SHP77 (cell line): ENCODE measurements around the gene LRR1.
"Not testable (repeated sequence)": the region's sequence is repeated elsewhere in the genome, so short reads cannot be mapped to it uniquely, and the experiment has no call there.

Experiments
- DNase-seq, 2 experiments: peaks; one replicate each; lab custom pipeline; 2025; lab: John Stamatoyannopoulos, UW

Gene LRR1

GRCh38 chr14:49585803-49586672 lies 12.7 kb upstream of the LRR1 start, which contains the start of gene RPS29:
Gene RPS29 (minus strand): TSS chr14:49586380. CDS start chr14:49586346, 34 bp downstream.
- DNase-seq, result peak; percentile 97 to 99

- DNase-seq, result peak; percentile 13 to 49
These were observed 11.9 kb upstream of the LRR1 start for GRCh38 chr14:49586673-49587460.

GRCh38 chr14:49589387-49589786 lies 9.4 kb upstream of the LRR1 start:
- no peak for DNase-seq

- DNase-seq, result no peak
These were observed 5.7 kb upstream of the LRR1 start for GRCh38 chr14:49593016-49593415.

GRCh38 chr14:49594347-49595091 lies 4.2 kb upstream of the LRR1 start:
- DNase-seq, result no peak

- DNase-seq, result no peak
These were observed 603 bp upstream of the LRR1 start for GRCh38 chr14:49598189-49598484.

GRCh38 chr14:49607583-49607982 lies 8.8 kb downstream of the LRR1 start:
- no peak for DNase-seq

- no peak for DNase-seq
These were observed 13.5 kb downstream of the LRR1 start for GRCh38 chr14:49612251-49612650.

- no peak for DNase-seq
These were observed 13.9 kb downstream of the LRR1 start for GRCh38 chr14:49612671-49613070.

- DNase-seq, result no peak
These were observed 15.5 kb downstream of the LRR1 start for GRCh38 chr14:49614196-49614595.

GRCh38 chr14:49615776-49616175 lies 17.0 kb downstream of the LRR1 start:
- no peak for DNase-seq

- no peak for DNase-seq
These were observed 19.2 kb downstream of the LRR1 start for GRCh38 chr14:49617852-49618519.

- not testable (repeated sequence) for DNase-seq
These were observed 20.5 kb downstream of the LRR1 start for GRCh38 chr14:49619273-49619672.

- no peak for DNase-seq
These were observed 21.0 kb downstream of the LRR1 start for GRCh38 chr14:49619730-49620129.

GRCh38 chr14:49620182-49621113 lies 21.7 kb downstream of the LRR1 start, which contains the start of the genes MGAT2 and RPL36AL:
Gene MGAT2 (plus strand): TSS chr14:49620799. CDS start chr14:49621269, 470 bp downstream.
Gene RPL36AL (minus strand): TSS chr14:49620626. CDS start chr14:49619104, 1,522 bp downstream.
- DNase-seq, result peak; percentile 99 to 100

- DNase-seq, result peak; percentile 59 to 86
These were observed 22.6 kb downstream of the LRR1 start for GRCh38 chr14:49621114-49621881.

GRCh38 chr14:49622022-49622607 lies 23.4 kb downstream of the LRR1 start:
- DNase-seq, result no peak

GRCh38 chr14:49623387-49623786 lies 24.6 kb downstream of the LRR1 start:
- DNase-seq, result no peak
